Gastrocnemius medialis (tissue), 4 donors: Measurements from ENCODE around the gene DIP2A. TPM values are rescaled to one million over a fixed set of nuclear protein-coding genes. Genes with fewer than 3 reads are reported as not detected.

Experiments
- ATAC-seq, 2 donors: fragments of 150-250 bp; one replicate each; pipeline ENCODE4 v1.9.1; 2016
- DNase-seq, 2 donors: peaks; one replicate each; pipeline ENCODE4 v3.0.0-alpha.2; 2019
- H3K27ac ChIP-seq, 4 donors: fragments of 200-600 bp; sonication (generic); 1 replicate in 1 of 4; 2 replicates in 3 of 4; pipeline ENCODE4 v1.5.1; 2016 to 2018; ENCODE audit warnings: mild to moderate bottlenecking in 2 of 4, moderate library complexity in 1 of 4
- H3K27me3 ChIP-seq, 3 donors: fragments of 200-600 bp; sonication (generic) in 2 of 3; 1 replicate in 1 of 3; 2 replicates in 2 of 3; pipeline versions ENCODE4 v1.5.1 to v1.6.0; 2016 to 2019; ENCODE audit warnings: mild to moderate bottlenecking in 1 of 3, moderate library complexity in 1 of 3
- H3K36me3 ChIP-seq, 2 donors: fragments of 200-600 bp; sonication (generic) in 1 of 2; one replicate each; pipeline ENCODE4 v1.5.1; 2017 to 2018
- H3K4me1 ChIP-seq, 2 donors: fragments of 200-600 bp; sonication (generic) in 1 of 2; one replicate each; pipeline ENCODE4 v1.5.1; 2016 to 2017; ENCODE audit warnings: mild to moderate bottlenecking in 2 of 2
- H3K4me3 ChIP-seq, 4 donors: fragments of 200-600 bp; sonication (generic) in 3 of 4; 1 replicate in 1 of 4; 2 replicates in 3 of 4; pipeline ENCODE4 v1.5.1; 2016 to 2019; ENCODE audit warnings: mild to moderate bottlenecking in 2 of 4
- H3K9me3 ChIP-seq, 3 donors: fragments of 200-600 bp; sonication (generic) in 2 of 3; 1 replicate in 1 of 3; 2 replicates in 2 of 3; pipeline ENCODE4 v1.5.1; 2016 to 2019
- CTCF ChIP-seq, 5 experiments: fragments of 450-650 bp in 3 of 5; fragments of 200-600 bp in 2 of 5; sonication (generic) in 2 of 5; IDR thresholded peaks in 4 of 5; conservative IDR thresholded peaks in 1 of 5; 1 replicate in 4 of 5; 2 replicates in 1 of 5; pipeline ENCODE4 v1.5.1; 2016 to 2019; ENCODE audit warnings: antibody characterized with exemption in 5 of 5, mild to moderate bottlenecking in 3 of 5, moderate library complexity in 3 of 5
- POLR2A ChIP-seq, 2 donors: fragments of 450-650 bp; IDR thresholded peaks; one replicate each; pipeline ENCODE4 v1.6.1; 2017; ENCODE audit warnings: antibody characterized with exemption in 2 of 2, mild to moderate bottlenecking in 2 of 2, moderate library complexity in 2 of 2
- in situ Hi-C, 4 donors: fragments of 200-750 bp; cut with MboI; loops; one replicate each; pipeline versions ENCODE4 v1.15.0 to v1.8.0; 2017; ENCODE audit warnings: low sequenced_read_pairs in 4 of 4
- intact Hi-C: fragments of 100-400 bp; cut with DNase I; formaldehyde crosslinking; loops from one replicate; pipeline ENCODE4 v1.15.1; 2023; ENCODE audit warnings: low total_unique reads
- total RNA-seq, 4 donors: library from RNA; depleted of rRNA; stranded (reverse); fragments of >200 nt; gene quantifications; one replicate each; pipeline versions ENCODE4 v1.1.0 to v1.2.3, GENCODE V29; 2016

DIP2A gene
- total RNA-seq, 4 donors from 2014 or later: 6.3 to 15.5 (median 11.8) TPM

GRCh38 chr21:46543306-46543705, 84.6 kb downstream of the DIP2A start:
- ATAC-seq (no peak), DNase-seq (no peak)
- Histone ChIP-seq H3K27me3 (no peaks in the 10 kb centered on the region), H3K4me3 (no peak overlapping the region), H3K36me3 (peaks cover 0 to 82% of the 10 kb centered on the region in 2 donors), H3K27ac (no peak overlapping the region), H3K9me3 (no peaks in the 10 kb centered on the region), H3K4me1 (no peaks in the 10 kb centered on the region)
- intact Hi-C loops: no loop called here
- TF ChIP-seq CTCF (IDR thresholded peaks at IDR 0.05 in 4 of 5, conservative IDR thresholded peaks at IDR 0.05 in 1 of 5): no peak
- TF ChIP-seq POLR2A (IDR thresholded peaks at IDR 0.05): no peak
- in situ Hi-C loops: no loop called here

- H3K36me3 ChIP-seq: peaks cover 0 to 81% of the 10 kb centered on the region in 2 donors
- no peak for TF ChIP-seq POLR2A (IDR thresholded peaks at IDR 0.05)
- no peak for TF ChIP-seq CTCF (IDR thresholded peaks at IDR 0.05 in 4 of 5, conservative IDR thresholded peaks at IDR 0.05 in 1 of 5)
- intact Hi-C loops: no loop called here
- no peak overlapping the region for H3K4me3 ChIP-seq
- no peak for DNase-seq
- no peak for ATAC-seq
- no peaks in the 10 kb centered on the region for H3K4me1 ChIP-seq
- in situ Hi-C loops: no loop called here
- H3K27ac ChIP-seq: no peak overlapping the region
- no peaks in the 10 kb centered on the region for H3K27me3 ChIP-seq
- H3K9me3 ChIP-seq: no peaks in the 10 kb centered on the region
Observed at GRCh38 chr21:46544003-46544402, 85.3 kb downstream of the DIP2A start.

- no peak for TF ChIP-seq CTCF (IDR thresholded peaks at IDR 0.05 in 4 of 5, conservative IDR thresholded peaks at IDR 0.05 in 1 of 5)
- TF ChIP-seq POLR2A (IDR thresholded peaks at IDR 0.05): no peak
- H3K36me3 ChIP-seq: peaks cover 0 to 81% of the 10 kb centered on the region in 2 donors
- DNase-seq: no peak
- in situ Hi-C loops (no loop called here), intact Hi-C loops (no loop called here)
- no peaks in the 10 kb centered on the region for H3K9me3 ChIP-seq
- no peaks in the 10 kb centered on the region for H3K27me3 ChIP-seq
- ATAC-seq: no peak
- H3K27ac ChIP-seq: no peak overlapping the region
- H3K4me1 ChIP-seq: no peaks in the 10 kb centered on the region
- no peak overlapping the region for H3K4me3 ChIP-seq
Observed at GRCh38 chr21:46544824-46545223, 86.1 kb downstream of the DIP2A start.

GRCh38 chr21:46545363-46545762, 86.7 kb downstream of the DIP2A start:
- no peaks in the 10 kb centered on the region for H3K4me1 ChIP-seq
- H3K36me3 ChIP-seq: peaks cover 0 to 80% of the 10 kb centered on the region in 2 donors
- H3K27ac ChIP-seq: no peak overlapping the region
- intact Hi-C loops: no loop called here
- no peaks in the 10 kb centered on the region for H3K27me3 ChIP-seq
- ATAC-seq: no peak
- H3K4me3 ChIP-seq: no peak overlapping the region
- no peaks in the 10 kb centered on the region for H3K9me3 ChIP-seq
- in situ Hi-C loops: no loop called here
- no peak for DNase-seq
- TF ChIP-seq CTCF (IDR thresholded peaks at IDR 0.05 in 4 of 5, conservative IDR thresholded peaks at IDR 0.05 in 1 of 5) (no peak), POLR2A (IDR thresholded peaks at IDR 0.05) (no peak)

GRCh38 chr21:46545911-46546310, 87.2 kb downstream of the DIP2A start:
- Histone ChIP-seq H3K27ac (no peak overlapping the region), H3K36me3 (peaks cover 0 to 82% of the 10 kb centered on the region in 2 donors), H3K9me3 (no peaks in the 10 kb centered on the region), H3K27me3 (no peaks in the 10 kb centered on the region), H3K4me3 (no peak overlapping the region), H3K4me1 (no peaks in the 10 kb centered on the region)
- intact Hi-C loops (no loop called here), in situ Hi-C loops (no loop called here)
- no peak for DNase-seq
- no peak for ATAC-seq
- no peak for TF ChIP-seq POLR2A (IDR thresholded peaks at IDR 0.05)
